GM12878 (cell line): ENCODE measurements around the gene GFOD2. TPM values are rescaled to one million over a fixed set of nuclear protein-coding genes. Genes with fewer than 3 reads are reported as not detected.

Experiments used
- ATAC-seq: fragments of 200-7000 bp; cut with Tn5 transposase; 3 replicates; pipeline ENCODE4 v1.9.1; 2020; ENCODE audit warnings: mild to moderate bottlenecking, moderate library complexity
- BruUV-seq: library from RNA; stranded (reverse); fragments of 400-500 nt; replicated peaks from 2 replicates; lab custom pipeline; 2021; lab: Mats Ljungman, UMichigan
- CTCF ChIA-PET: fragments of 300-600 bp; sonication (Branson Sonifier 250); formaldehyde crosslinking; extraction: SDS; loops from one replicate; lab custom pipeline; 2021; ENCODE audit warnings: inconsistent platforms; lab: Yijun Ruan, JAX
- POLR2A ChIA-PET: fragments of 350-600 bp; formaldehyde crosslinking; extraction: SDS; loops from one replicate; lab custom pipeline; 2021; ENCODE audit warnings: inconsistent platforms; lab: Charles Lee
- RAD21 ChIA-PET: fragments of 300-600 bp; sonication (Branson Sonifier 250); formaldehyde crosslinking; loops from one replicate; lab custom pipeline; 2023; ENCODE audit warnings: antibody characterized with exemption; ENCODE audit not compliant: unreplicated experiment; lab: Charles Lee
- SMC1A ChIA-PET: fragments of 300-600 bp; sonication (Branson Sonifier 250); formaldehyde crosslinking; loops from one replicate; lab custom pipeline; 2023; ENCODE audit not compliant: unreplicated experiment, uncharacterized antibody; lab: Charles Lee
- DNase-seq: peaks from one replicate; pipeline ENCODE4 v3.0.0-alpha.2; 2011; ENCODE audit warnings: low read depth, low spot score
- FAIRE-seq: peaks from 3 replicates; lab custom pipeline; 2011; peaks lifted over from hg19 to GRCh38; lab: Jason Lieb, UNC
- H2AFZ ChIP-seq: 2 replicates; pipeline ENCODE4 v1.6.0; 2011; ENCODE audit warnings: low read depth, low read length, control low read depth; ENCODE audit not compliant: control insufficient read depth
- H3K27ac ChIP-seq: 2 replicates; pipeline ENCODE4 v1.5.1; 2011; ENCODE audit warnings: control low read depth; ENCODE audit not compliant: control insufficient read depth, insufficient read depth
- H3K27me3 ChIP-seq, 2 experiments: replicated peaks in 1 of 2; 2 replicates each; pipeline versions ENCODE4 v1.6.0 to v1.6.1; 2011; ENCODE audit warnings: low read length in 1 of 2; ENCODE audit not compliant: control insufficient read depth in 2 of 2, insufficient read depth in 2 of 2
- H3K36me3 ChIP-seq, 2 experiments: 2 replicates each; pipeline ENCODE4 v1.5.1; 2011; ENCODE audit warnings: low read length in 1 of 2; ENCODE audit not compliant: control insufficient read depth in 2 of 2, insufficient read depth in 2 of 2
- H3K4me1 ChIP-seq: 2 replicates; pipeline ENCODE4 v1.6.1; 2011; ENCODE audit warnings: mild to moderate bottlenecking, low read length, moderate library complexity, mixed read lengths; ENCODE audit not compliant: control insufficient read depth, insufficient read depth
- H3K4me2 ChIP-seq: 2 replicates; pipeline ENCODE4 v1.6.0; 2011; ENCODE audit warnings: control low read depth; ENCODE audit not compliant: control insufficient read depth, insufficient read depth
- H3K4me3 ChIP-seq: fragments of 200-600 bp; sonication (generic); 2 replicates; pipeline ENCODE4 v1.5.1; 2016
- H3K79me2 ChIP-seq: 2 replicates; pipeline ENCODE4 v1.6.0; 2011; ENCODE audit warnings: low read length; ENCODE audit not compliant: control insufficient read depth, insufficient read depth
- H3K9ac ChIP-seq: 2 replicates; pipeline ENCODE4 v1.8.0; 2011; ENCODE audit warnings: low read length, control low read depth, mixed read lengths; ENCODE audit not compliant: control insufficient read depth, insufficient read depth
- H3K9me3 ChIP-seq: replicated peaks from 3 replicates; pipeline ENCODE4 v1.5.1; 2011; ENCODE audit warnings: mild to moderate bottlenecking, low read length; ENCODE audit not compliant: control insufficient read depth, insufficient read depth
- H4K20me1 ChIP-seq: 2 replicates; pipeline ENCODE4 v1.6.0; 2011; ENCODE audit not compliant: control insufficient read depth, insufficient read depth
- ETV6 ChIP-seq, 2 experiments: fragments of 450-650 bp in 1 of 2; IDR thresholded peaks in 1 of 2; conservative IDR thresholded peaks in 1 of 2; 2 replicates each; pipeline ENCODE4 v1.6.1; 2014; ENCODE audit warnings: antibody characterized with exemption in 1 of 2, borderline replicate concordance in 1 of 2, low read depth in 1 of 2, mild to moderate bottlenecking in 1 of 2, moderate library complexity in 1 of 2
- HDAC6 ChIP-seq: fragments of 200-600 bp; sonication (generic); IDR thresholded peaks from one replicate; pipeline ENCODE4 v1.8.0; 2017; ENCODE audit warnings: antibody characterized with exemption; ENCODE audit not compliant: unreplicated experiment
- MYB ChIP-seq: fragments of 150-350 bp; IDR thresholded peaks from 2 replicates; pipeline ENCODE4 v1.6.1; 2014; ENCODE audit warnings: mild to moderate bottlenecking, low read depth, low read length, borderline replicate concordance
- NKRF ChIP-seq: fragments of 450-650 bp; conservative IDR thresholded peaks from 2 replicates; pipeline ENCODE4 v1.6.1; 2017; ENCODE audit warnings: mild to moderate bottlenecking, moderate library complexity
- NRF1 ChIP-seq: conservative IDR thresholded peaks from 2 replicates; pipeline ENCODE4 v1.6.1; 2011; ENCODE audit warnings: mild to moderate bottlenecking, low read depth, low read length, improper control_type of control experiment
- POLR2A ChIP-seq: IDR thresholded peaks from 2 replicates; pipeline ENCODE4 v1.6.1; 2011; ENCODE audit warnings: low read depth, mild to moderate bottlenecking, low read length
- SMAD1 ChIP-seq: fragments of 450-650 bp; IDR thresholded peaks from 2 replicates; pipeline ENCODE4 v1.6.1; 2018; ENCODE audit warnings: mild to moderate bottlenecking, low read depth; ENCODE audit not compliant: partially characterized antibody
- TBL1XR1 ChIP-seq: IDR thresholded peaks from 2 replicates; pipeline ENCODE4 v1.6.1; 2012; ENCODE audit warnings: low read depth, low read length, improper control_type of control experiment
- ZBTB11 ChIP-seq: fragments of 450-650 bp; formaldehyde crosslinking; IDR thresholded peaks from 2 replicates; pipeline ENCODE4 v1.5.0; 2022; ENCODE audit warnings: mild to moderate bottlenecking, missing genetic modification characterization
- ZBTB33 ChIP-seq: fragments of 450-650 bp; IDR thresholded peaks from 2 replicates; pipeline ENCODE4 v1.6.1; 2017; ENCODE audit warnings: mild to moderate bottlenecking
- ZNF274 ChIP-seq: IDR thresholded peaks from one replicate; pipeline ENCODE4 v1.8.0; 2011; ENCODE audit not compliant: insufficient read length, insufficient read depth
- ZNF384 ChIP-seq: IDR thresholded peaks from 2 replicates; pipeline ENCODE4 v1.6.1; 2012; ENCODE audit warnings: low read depth, mild to moderate bottlenecking, low read length, improper control_type of control experiment, borderline replicate concordance
- WGBS: methylation state at CpG from one replicate; pipeline ENCODE4 v1.1.6; 2016; ENCODE audit warnings: low lambda C conversion rate; ENCODE audit not compliant: insufficient replicate concordance, insufficient coverage; ENCODE audit errors: missing lambda C conversion rate; 5-methylcytosine and 5-hydroxymethylcytosine counted together
- in situ Hi-C: fragments of 300-500 bp; cut with MboI; formaldehyde crosslinking; loops from 9 replicates; pipeline ENCODE4 v1.14.3; 2018; ENCODE audit warnings: mixed read lengths
- intact Hi-C: fragments of 100-400 bp; cut with micrococcal nuclease; formaldehyde crosslinking; loops from one replicate; pipeline ENCODE4 v1.14.2; 2022; ENCODE audit not compliant: unreplicated experiment
- polyA plus RNA-seq, 11 experiments: library from polyadenylated mRNA; depleted of rRNA in 4 of 11; unstranded in 6 of 11; stranded (reverse) in 5 of 11; fragments of >200 nt; fragmentation: Nextera tagmentation in 4 of 11; fragmentation: Illumina TruSeq in 1 of 11; extraction: Ambion mirVana in 4 of 11; extraction: Trizol in 1 of 11; gene quantifications; 1 replicate in 1 of 11; 2 replicates in 10 of 11; pipeline versions ENCODE4 v1.2.1 to v1.2.3, GENCODE V29; 2011 to 2016; ENCODE audit warnings: inconsistent platforms in 2 of 11, missing spikeins in 2 of 11, low read depth in 1 of 11
- total RNA-seq, 4 experiments: library from RNA; depleted of rRNA in 3 of 4; stranded (reverse); fragments of >200 nt in 3 of 4; fragmentation: Illumina TruSeq in 1 of 4; extraction: Trizol in 1 of 4; gene quantifications; 2 replicates each; pipeline versions ENCODE4 v1.2.1 to v1.2.3, GENCODE V29; 2013 to 2021

Gene GFOD2
- total and polyA plus RNA-seq, 10 of the 15 experiments (the other 5 are each of a cell fraction or from before 2014, with no cell fraction given) = 2.0 to 15.9 (median 12.0) TPM

GRCh38 chr16:67667453-67667816 is 51.7 kb downstream of the GFOD2 start (continued):
- no peak for TF ChIP-seq ZBTB33
- no peak for TF ChIP-seq MYB

GRCh38 chr16:67666559-67667452 is 52.3 kb downstream of the GFOD2 start, which contains the start of the genes C16orf86 and ENKD1:
Gene C16orf86, plus strand, starts transcription at chr16:67666814. Its CDS starts 157 bp downstream, at chr16:67666971.
Gene ENKD1, minus strand, starts transcription at chr16:67666750. Its CDS starts 308 bp downstream, at chr16:67666442.
- in situ Hi-C loops (no loop called here), intact Hi-C loops (loop anchor here (5.0 kb wide), 1 partner anchor 175 kb away; no protein-coding TSS in a partner anchor)
- Histone ChIP-seq H3K36me3 (no peaks in the 10 kb centered on the region), H3K27me3 (no peaks in the 10 kb centered on the region), H3K9ac (peak within 1 kb of the TSS; percentile 61), H2AFZ (peak within 1 kb of the TSS; percentile 76), H4K20me1 (no peaks in the 10 kb centered on the region), H3K9me3 (no peaks in the 10 kb centered on the region), H3K79me2 (no peaks in the 10 kb centered on the region), H3K4me1 (peaks cover 30% of the 10 kb centered on the region), H3K4me3 (peak within 1 kb of the TSS; percentile 88), H3K27ac (peak within 1 kb of the TSS; percentile 57), H3K4me2 (peak within 1 kb of the TSS; percentile 95)
- CTCF ChIA-PET = interaction anchor here (0.6 to 11.9 kb wide), 24 partner anchors 17 to 268 kb away, joined by 3 to 196 read pairs (median 4); partner anchors contain the start of genes ATP6V0D1, CARMIL2, CTCF and RANBP10
- no TSS peak for BruUV-seq
- SMC1A ChIA-PET = interaction anchor here (0.6 to 3.0 kb wide), 11 partner anchors 10 to 185 kb away, joined by 3 to 20 read pairs (median 4); partner anchors contain the start of genes ATP6V0D1 and RIPOR1
- peak; percentile 80 for ATAC-seq
- RAD21 ChIA-PET = interaction anchor here (0.7 to 3.1 kb wide), 12 partner anchors 22 to 269 kb away, joined by 3 to 27 read pairs (median 6); partner anchors contain the start of genes ATP6V0D1, CARMIL2 and GFOD2
- whole genome bisulfite sequencing = 1% methylated on average over 59 of the region's 78 CpGs
- peak; percentile 88 for FAIRE-seq
- POLR2A ChIA-PET = interaction anchor here (0.5 to 1.3 kb wide), 7 partner anchors 15 to 348 kb away, joined by 3 to 12 read pairs (median 5); partner anchors contain the start of genes CTCF and GFOD2
- DNase-seq = no peak
- TF ChIP-seq ZNF274 (no peak), SMAD1 (no peak), TBL1XR1 (peak; percentile 92), ZBTB11 (CRISPR knock-in tag) (no peak), POLR2A (0 out of 2 replicates have a peak, but pooled peaks have one; percentile 27), NKRF (peak; percentile 40), NRF1 (no peak), ETV6 (conservative IDR thresholded peaks at IDR 0.05 in 1 of 2, IDR thresholded peaks at IDR 0.05 in 1 of 2; ENCODE audit: borderline replicate concordance in 1 of 2, low read depth in 1 of 2) (no peak), HDAC6 (no peak), ZNF384 (no peak)
